Activated CD8-positive, alpha-beta T cell treated with anti-CD3 and anti-CD28 coated beads, Interleukin-2, amount 10 ng/mL, durations not matched to agents 7 days and 5 days (primary cell): ENCODE measurements around the gene ZNF48. TPM values are rescaled to one million over a fixed set of nuclear protein-coding genes. Genes with fewer than 3 reads are reported as not detected.

Source experiments
- ATAC-seq: fragments of 150-1000 bp; cut with Tn5 transposase; one replicate; pipeline ENCODE4 v1.10.0; 2021; ENCODE audit warnings: moderate library complexity
- CTCF ChIA-PET: fragments of 350-600 bp; sonication (Branson Sonifier 250); formaldehyde crosslinking; loops from one replicate; lab custom pipeline; 2021; ENCODE audit warnings: antibody characterized with exemption; lab: Charles Lee
- POLR2A ChIA-PET: fragments of 350-600 bp; sonication (Branson Sonifier 250); formaldehyde crosslinking; loops from one replicate; lab custom pipeline; 2021; ENCODE audit warnings: antibody characterized with exemption; lab: Charles Lee
- DNase-seq: peaks from one replicate; pipeline ENCODE4 v3.0.0-alpha.2; 2020
- H3K27ac Mint-ChIP-seq: one replicate; pipeline ENCODE4 v1.8.0; 2021; ENCODE audit warnings: mild to moderate bottlenecking, mixed read lengths
- H3K27me3 Mint-ChIP-seq: one replicate; pipeline ENCODE4 v1.8.0; 2021; ENCODE audit warnings: low read depth, mixed read lengths
- H3K36me3 Mint-ChIP-seq: one replicate; pipeline ENCODE4 v1.8.0; 2021; ENCODE audit warnings: low read depth, mixed read lengths
- H3K4me1 Mint-ChIP-seq: one replicate; pipeline ENCODE4 v1.8.0; 2021; ENCODE audit warnings: low read depth, mixed read lengths
- H3K4me3 Mint-ChIP-seq: one replicate; pipeline ENCODE4 v1.8.0; 2021; ENCODE audit warnings: mild to moderate bottlenecking, mixed read lengths
- H3K9me3 Mint-ChIP-seq: one replicate; pipeline ENCODE4 v1.8.0; 2022; ENCODE audit warnings: mixed read lengths; ENCODE audit not compliant: insufficient read depth
- total RNA-seq, 2 experiments: library from RNA; stranded (reverse); gene quantifications; one replicate each; pipeline ENCODE4 v1.2.3, GENCODE V29; 2021

Gene ZNF48
- total RNA-seq, 2 experiments from 2014 or later, result 13.5 to 13.8 TPM

DNA sequence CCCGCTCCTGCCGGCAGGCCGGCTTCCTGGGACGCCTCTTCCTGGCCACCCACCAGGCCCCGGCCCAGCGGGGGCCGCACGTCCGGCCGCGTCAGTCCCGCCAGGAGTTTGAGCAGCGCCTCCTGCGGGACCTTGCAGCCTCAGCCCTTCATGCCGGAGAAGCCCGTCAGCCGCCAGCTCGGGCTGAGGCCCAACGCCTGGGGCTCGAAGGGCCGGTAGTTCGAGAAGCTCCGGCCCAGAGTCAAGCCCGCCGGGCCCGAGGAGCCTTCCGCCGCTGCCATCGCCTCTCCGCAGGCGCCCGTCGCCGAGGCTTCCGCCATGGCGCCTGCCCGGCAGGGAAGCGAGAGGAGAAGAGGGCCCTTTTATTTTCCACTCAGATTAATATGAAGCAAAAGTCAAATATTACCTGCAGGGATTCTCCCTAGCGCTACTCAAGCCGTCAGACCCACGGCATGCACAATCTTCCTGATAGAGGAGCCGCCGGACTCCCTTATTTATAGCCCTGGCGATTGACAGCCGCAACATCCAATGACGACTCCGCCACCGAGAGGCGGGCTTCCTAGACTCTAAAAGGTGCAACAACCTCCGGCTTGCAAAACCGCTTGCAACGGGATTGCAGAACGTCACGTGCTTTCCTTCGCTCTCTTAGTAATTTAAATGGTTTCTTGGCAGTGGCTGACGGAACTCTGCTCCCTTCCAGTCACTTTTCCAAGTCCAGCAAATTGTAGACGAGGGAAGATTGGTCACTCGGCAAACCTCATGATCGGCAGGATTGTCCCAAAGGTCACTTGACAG, 50.4 kb downstream of the ZNF48 start, which contains the start of gene SEPHS2:
SEPHS2 (minus strand) TSS at position 467 of the 795 bp plus-strand sequence; CDS start at position 320, 147 bp downstream.
- ChIA-PET CTCF (interaction anchor here (0.7 to 8.3 kb wide), 7 partner anchors 12 to 170 kb away, joined by 4 to 139 read pairs (median 5); partner anchors contain the start of genes DCTPP1, ITGAL and ZNF747), POLR2A (interaction anchor here (0.6 to 3.8 kb wide), 9 partner anchors 10 to 165 kb away, joined by 3 to 18 read pairs (median 6); partner anchors contain the start of genes DCTPP1, ITGAL and ZNF689)
- H3K4me1 Mint-ChIP-seq, result peaks cover 52% of the 10 kb centered on the region
- H3K27me3 Mint-ChIP-seq, result no peaks in the 10 kb centered on the region
- peak; percentile 98 for DNase-seq
- no peaks in the 10 kb centered on the region for H3K9me3 Mint-ChIP-seq
- peak within 1 kb of the TSS; percentile 94 for H3K27ac Mint-ChIP-seq
- peak within 1 kb of the TSS; percentile 90 for H3K4me3 Mint-ChIP-seq
- H3K36me3 Mint-ChIP-seq, result peaks cover 27% of the 10 kb centered on the region
- ATAC-seq, result peak; percentile 97

DNA sequence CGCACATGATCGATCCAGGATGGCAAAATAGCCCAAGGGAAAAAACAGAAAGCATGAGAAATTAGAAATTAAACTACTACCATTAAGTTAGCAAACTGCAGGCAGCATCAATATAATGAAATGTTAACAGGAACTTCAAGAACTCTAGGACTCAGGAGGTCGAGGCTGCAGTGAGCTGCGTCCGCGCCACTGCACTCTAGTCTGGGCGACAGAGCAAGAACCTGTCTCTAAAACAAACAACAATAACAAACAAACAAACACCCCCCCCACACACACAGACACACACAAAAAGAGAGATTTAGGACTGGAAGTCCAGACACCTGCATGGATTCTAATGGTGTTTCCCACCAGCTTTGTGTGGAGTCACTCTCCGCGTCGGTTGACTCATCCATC, 51.0 kb downstream of the ZNF48 start:
- no peak for ATAC-seq
- H3K27me3 Mint-ChIP-seq, result no peaks in the 10 kb centered on the region
- DNase-seq, result no peak
- H3K4me1 Mint-ChIP-seq, result peaks cover 57% of the 10 kb centered on the region
- H3K27ac Mint-ChIP-seq, result peak overlapping the region; percentile 94
- ChIA-PET POLR2A (interaction anchor here (0.6 to 3.8 kb wide), 6 partner anchors 12 to 100 kb away, joined by 3 to 18 read pairs (median 8); partner anchors contain the start of genes DCTPP1 and ITGAL), CTCF (interaction anchor here (1.0 to 8.3 kb wide), 4 partner anchors 11 to 170 kb away, joined by 4 to 139 read pairs (median 29); partner anchors contain the start of genes DCTPP1 and ITGAL)
- no peaks in the 10 kb centered on the region for H3K9me3 Mint-ChIP-seq
- peaks cover 27% of the 10 kb centered on the region for H3K36me3 Mint-ChIP-seq
- H3K4me3 Mint-ChIP-seq, result peak overlapping the region; percentile 90

DNA sequence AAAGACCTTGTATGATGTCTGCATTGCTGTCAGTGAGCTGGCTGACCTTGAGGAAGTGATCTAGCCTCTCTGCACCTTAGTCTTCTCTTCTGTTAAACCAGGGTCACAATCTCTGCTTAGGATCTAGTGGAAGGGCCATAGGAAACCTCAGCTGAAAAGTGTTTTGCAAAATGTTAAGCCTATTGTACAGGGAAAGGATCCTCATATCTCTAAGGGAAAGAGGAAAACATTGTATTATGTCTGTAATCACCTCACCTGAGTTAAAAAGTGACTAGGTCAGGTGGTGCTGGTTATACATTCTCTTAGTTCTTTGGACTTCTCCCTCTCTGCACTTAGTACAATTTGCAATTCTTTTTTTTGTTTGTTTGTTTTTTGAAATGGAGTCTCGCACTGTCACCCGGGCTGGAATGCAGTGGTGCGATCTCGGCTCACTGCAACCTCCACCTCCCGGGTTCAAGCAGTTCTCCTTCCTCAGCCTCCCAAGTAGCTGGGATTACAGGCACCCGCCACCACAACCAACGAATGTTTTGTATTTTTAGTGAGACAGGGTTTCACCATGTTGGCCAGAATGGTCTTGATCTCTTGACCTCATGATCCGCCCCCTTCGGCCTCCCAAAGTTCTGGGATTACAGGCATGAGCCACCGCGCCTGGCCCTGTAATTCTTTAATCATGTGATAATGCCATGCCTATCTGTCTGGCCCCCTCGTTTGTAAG, 52.4 kb downstream of the ZNF48 start:
- no peak overlapping the region for H3K4me3 Mint-ChIP-seq
- ATAC-seq (no peak), DNase-seq (no peak)
- peaks cover 23% of the 10 kb centered on the region for H3K36me3 Mint-ChIP-seq
- ChIA-PET CTCF (interaction anchor here (0.8 to 8.3 kb wide), 6 partner anchors 10 to 179 kb away, joined by 3 to 139 read pairs (median 4); partner anchors contain the start of genes DCTPP1 and ITGAL), POLR2A (interaction anchor here (1.0 to 3.8 kb wide), 6 partner anchors 10 to 36 kb away, joined by 3 to 18 read pairs (median 6); partner anchors contain the start of gene ITGAL)
- no peak overlapping the region for H3K27ac Mint-ChIP-seq
- no peaks in the 10 kb centered on the region for H3K27me3 Mint-ChIP-seq
- peaks cover 63% of the 10 kb centered on the region for H3K4me1 Mint-ChIP-seq
- H3K9me3 Mint-ChIP-seq, result no peaks in the 10 kb centered on the region

DNA sequence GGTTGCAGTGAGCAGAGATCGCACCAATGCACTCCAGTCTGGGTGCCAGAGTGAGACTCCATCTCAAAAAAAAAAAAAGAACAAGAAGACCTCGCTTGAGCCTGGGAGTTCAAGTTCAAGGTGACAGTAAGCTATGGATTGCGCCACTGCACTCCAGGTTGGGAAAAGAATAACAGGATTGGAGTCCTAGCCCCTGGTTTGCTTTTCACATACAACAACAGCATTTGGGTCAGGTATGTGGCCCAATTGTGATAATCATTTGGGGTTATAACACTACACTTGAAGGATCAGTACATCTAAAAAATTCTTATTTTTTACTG, 53.9 kb downstream of the ZNF48 start:
- ATAC-seq (no peak), DNase-seq (no peak)
- Mint-ChIP-seq H3K27ac (no peak overlapping the region), H3K4me3 (no peak overlapping the region), H3K27me3 (no peaks in the 10 kb centered on the region), H3K9me3 (no peaks in the 10 kb centered on the region), H3K4me1 (peaks cover 57% of the 10 kb centered on the region), H3K36me3 (peaks cover 11% of the 10 kb centered on the region)
- ChIA-PET POLR2A (interaction anchor here (0.7 to 3.8 kb wide), 6 partner anchors 10 to 39 kb away, joined by 4 to 20 read pairs (median 5); partner anchors contain the start of gene ITGAL), CTCF (interaction anchor here (0.7 to 8.3 kb wide), 20 partner anchors 8 to 180 kb away, joined by 3 to 139 read pairs (median 7); partner anchors contain the start of genes DCTPP1, ITGAL and ZNF747)

Other genes with a start within 250 kb of the ZNF48 start
- 1,000 to 10,000 TPM; 1,875 to 1,983 TPM for gene CORO1A, start 211.8 kb upstream of the ZNF48 start, total RNA-seq
- gene BOLA2B, start 201.8 kb upstream of the ZNF48 start, total RNA-seq, result 100 to 1,000 TPM; 205 to 212 TPM
- gene SLX1A, start 201.5 kb upstream of the ZNF48 start, total RNA-seq, result 100 to 1,000 TPM; 115 to 123 TPM
- gene SULT1A3, start 196.2 kb upstream of the ZNF48 start, total RNA-seq, result 10 to 100 TPM; 28.9 to 32.8 TPM
- 10 to 100 TPM; 12.6 to 24.3 TPM for gene NPIPB13, start 146.9 kb upstream of the ZNF48 start, total RNA-seq
- 10 to 100 TPM; 62.7 to 67.5 TPM for gene CD2BP2, start 40.1 kb upstream of the ZNF48 start, total RNA-seq
- 10 to 100 TPM; 75.4 to 75.7 TPM for gene TBC1D10B, start 24.9 kb upstream of the ZNF48 start, total RNA-seq
- gene MYL11, start 20.6 kb upstream of the ZNF48 start, total RNA-seq, result 1 to 10 TPM in 1 of 2 experiments, not detected in 1; 1.3 TPM
- 100 to 1,000 TPM; 321 to 342 TPM for gene SEPTIN1, start 12.9 kb upstream of the ZNF48 start, total RNA-seq
- 1 to 10 TPM; 3.3 to 3.9 TPM for gene ZNF771, start 12.2 kb downstream of the ZNF48 start, total RNA-seq
- 10 to 100 TPM; 87.3 to 92.8 TPM for gene DCTPP1, start 34.6 kb downstream of the ZNF48 start, total RNA-seq
- gene SEPHS2, start 50.5 kb downstream of the ZNF48 start, total RNA-seq, result 10 to 100 TPM; 64.6 to 68.7 TPM
- gene ITGAL, start 77.3 kb downstream of the ZNF48 start, total RNA-seq, result 100 to 1,000 TPM; 458 to 471 TPM
- gene ZNF768, start 131.1 kb downstream of the ZNF48 start, total RNA-seq, result 1 to 10 TPM; 6.7 to 7.0 TPM
- 10 to 100 TPM in 1 of 2 experiments, 1 to 10 TPM in 1; 8.9 to 10.8 TPM for gene ZNF747, start 139.4 kb downstream of the ZNF48 start, total RNA-seq
- gene ZNF764, start 163.0 kb downstream of the ZNF48 start, total RNA-seq, result 10 to 100 TPM; 15.2 to 15.4 TPM
- gene ZNF688, start 176.3 kb downstream of the ZNF48 start, total RNA-seq, result 10 to 100 TPM; 12.5 to 13.4 TPM
- gene ZNF785, start 190.3 kb downstream of the ZNF48 start, total RNA-seq, result 10 to 100 TPM; 11.7 to 13.7 TPM
- gene ZNF689, start 215.0 kb downstream of the ZNF48 start, total RNA-seq, result 10 to 100 TPM; 12.0 to 13.4 TPM